Right atrium auricular region (tissue), 2 donors: ENCODE measurements around the gene SLC26A6. TPM values are rescaled to one million over a fixed set of nuclear protein-coding genes. Genes with fewer than 3 reads are reported as not detected.
A peak's percentile ranks its signal among the peaks of the same experiment; 100 is the strongest.

Experiments used
- DNase-seq: peaks from one replicate; pipeline ENCODE4 v3.0.0-alpha.2; 2019; ENCODE audit warnings: low spot score
- H3K27ac ChIP-seq, 2 donors: fragments of 200-600 bp; sonication (generic); 1 replicate in 1 of 2; 2 replicates in 1 of 2; pipeline ENCODE4 v1.5.1; 2016 to 2019
- H3K27me3 ChIP-seq, 2 donors: fragments of 200-600 bp; sonication (generic); one replicate each; pipeline versions ENCODE4 v1.5.1 to v1.6.0; 2017 to 2019
- H3K36me3 ChIP-seq: fragments of 200-600 bp; sonication (generic); one replicate; pipeline ENCODE4 v1.5.1; 2016
- H3K4me1 ChIP-seq, 2 donors: fragments of 200-600 bp; sonication (generic); one replicate each; pipeline versions ENCODE4 v1.5.1 to v1.6.0; 2017 to 2019
- H3K4me3 ChIP-seq, 2 donors: fragments of 200-600 bp; sonication (generic); 1 replicate in 1 of 2; 2 replicates in 1 of 2; pipeline ENCODE4 v1.5.1; 2017 to 2019; ENCODE audit warnings: mild to moderate bottlenecking in 1 of 2, moderate library complexity in 1 of 2
- H3K9me3 ChIP-seq, 2 donors: fragments of 200-600 bp; sonication (generic); one replicate each; pipeline ENCODE4 v1.5.1; 2019
- total RNA-seq, 2 donors: library from RNA; depleted of rRNA; stranded (reverse); fragments of >200 nt; gene quantifications; one replicate each; pipeline ENCODE4 v1.1.0, GENCODE V29; 2016
- TF ChIP-seq, protein P1 (sequence below), 2 donors: fragments of 200-600 bp; sonication (generic); IDR thresholded peaks; one replicate each; pipeline ENCODE4 v1.5.1; 2019; ENCODE audit warnings: antibody characterized with exemption in 2 of 2

Gene SLC26A6
- total RNA-seq, 2 donors from 2014 or later: 9.6 to 10.1 TPM

DNA sequence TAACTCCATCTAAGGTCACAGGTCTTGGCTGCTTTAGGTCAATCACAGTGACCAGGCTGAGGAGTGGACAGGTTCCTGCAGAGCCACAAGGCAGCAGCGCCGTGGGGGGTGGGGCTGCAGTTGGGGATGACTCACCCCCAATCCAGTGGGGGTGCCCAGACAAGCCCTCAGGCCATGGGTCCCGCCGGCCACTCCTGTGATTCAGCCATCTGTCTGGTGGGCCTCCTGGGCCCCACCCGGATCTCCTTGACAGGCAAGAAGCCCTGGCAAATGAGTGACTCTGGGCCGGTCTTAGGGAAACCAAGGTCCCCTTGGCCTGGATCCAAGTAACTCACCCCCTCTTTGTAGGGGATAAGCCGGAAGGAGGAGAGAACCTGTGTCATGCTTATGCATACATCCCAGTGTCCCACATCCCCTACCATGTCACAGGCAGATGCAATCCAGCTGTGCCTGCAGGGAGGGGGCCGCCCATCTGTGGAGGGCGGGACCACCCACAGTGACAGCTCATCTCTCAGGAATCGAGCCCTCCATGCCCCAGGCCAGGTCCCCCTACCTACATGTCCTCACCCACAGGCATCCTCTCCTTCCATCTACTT is 39.6 kb downstream of the SLC26A6 start:
- Histone ChIP-seq H3K36me3 (peaks cover 26% of the 10 kb centered on the region), H3K4me3 (peak overlapping the region in 1 of 2 donors; percentile 46), H3K27me3 (no peaks in the 10 kb centered on the region), H3K9me3 (no peaks in the 10 kb centered on the region), H3K27ac (peak overlapping the region; percentile 86 to 95), H3K4me1 (peaks cover 0 to 64% of the 10 kb centered on the region in 2 donors)
- TF ChIP-seq, protein P1, sequence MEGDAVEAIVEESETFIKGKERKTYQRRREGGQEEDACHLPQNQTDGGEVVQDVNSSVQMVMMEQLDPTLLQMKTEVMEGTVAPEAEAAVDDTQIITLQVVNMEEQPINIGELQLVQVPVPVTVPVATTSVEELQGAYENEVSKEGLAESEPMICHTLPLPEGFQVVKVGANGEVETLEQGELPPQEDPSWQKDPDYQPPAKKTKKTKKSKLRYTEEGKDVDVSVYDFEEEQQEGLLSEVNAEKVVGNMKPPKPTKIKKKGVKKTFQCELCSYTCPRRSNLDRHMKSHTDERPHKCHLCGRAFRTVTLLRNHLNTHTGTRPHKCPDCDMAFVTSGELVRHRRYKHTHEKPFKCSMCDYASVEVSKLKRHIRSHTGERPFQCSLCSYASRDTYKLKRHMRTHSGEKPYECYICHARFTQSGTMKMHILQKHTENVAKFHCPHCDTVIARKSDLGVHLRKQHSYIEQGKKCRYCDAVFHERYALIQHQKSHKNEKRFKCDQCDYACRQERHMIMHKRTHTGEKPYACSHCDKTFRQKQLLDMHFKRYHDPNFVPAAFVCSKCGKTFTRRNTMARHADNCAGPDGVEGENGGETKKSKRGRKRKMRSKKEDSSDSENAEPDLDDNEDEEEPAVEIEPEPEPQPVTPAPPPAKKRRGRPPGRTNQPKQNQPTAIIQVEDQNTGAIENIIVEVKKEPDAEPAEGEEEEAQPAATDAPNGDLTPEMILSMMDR (IDR thresholded peaks at IDR 0.05): no peak
- peak; percentile 71 for DNase-seq

DNA sequence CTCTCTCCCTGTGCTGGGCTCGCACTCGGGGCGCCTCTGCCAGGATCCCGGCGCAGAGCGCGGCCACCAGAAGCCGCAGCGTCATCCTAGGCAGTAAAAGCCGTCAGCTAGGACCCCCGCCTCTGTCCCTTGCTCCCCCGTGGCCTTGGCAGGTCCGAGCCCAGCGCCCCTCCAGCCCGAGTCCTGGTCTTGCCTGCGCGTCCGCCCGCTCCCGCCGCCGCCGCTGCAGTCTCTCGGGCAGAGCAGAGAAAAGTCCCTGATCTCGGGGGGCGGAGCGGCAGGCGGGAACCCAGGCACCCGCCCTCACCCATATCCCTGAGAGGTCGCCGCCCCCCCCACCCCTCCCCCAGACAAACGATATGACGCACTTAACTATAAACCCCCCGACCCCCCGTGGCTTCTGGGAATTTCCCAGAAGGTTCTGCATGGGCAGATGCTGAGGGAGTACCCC is 40.2 kb downstream of the SLC26A6 start, which contains the start of gene COL7A1:
Gene COL7A1, minus strand, starts transcription at position 255 of the 451 bp plus-strand sequence. Its CDS starts 170 bp downstream, at position 85.
- H3K27me3 ChIP-seq: no peaks in the 10 kb centered on the region
- H3K27ac ChIP-seq: peak within 1 kb of the TSS; percentile 86 to 95
- peaks cover 0 to 59% of the 10 kb centered on the region in 2 donors for H3K4me1 ChIP-seq
- TF ChIP-seq, protein P1 (IDR thresholded peaks at IDR 0.05): no peak
- peaks cover 21% of the 10 kb centered on the region for H3K36me3 ChIP-seq
- DNase-seq: no peak
- H3K4me3 ChIP-seq: peak within 1 kb of the TSS; percentile 16 to 46
- no peaks in the 10 kb centered on the region for H3K9me3 ChIP-seq

DNA sequence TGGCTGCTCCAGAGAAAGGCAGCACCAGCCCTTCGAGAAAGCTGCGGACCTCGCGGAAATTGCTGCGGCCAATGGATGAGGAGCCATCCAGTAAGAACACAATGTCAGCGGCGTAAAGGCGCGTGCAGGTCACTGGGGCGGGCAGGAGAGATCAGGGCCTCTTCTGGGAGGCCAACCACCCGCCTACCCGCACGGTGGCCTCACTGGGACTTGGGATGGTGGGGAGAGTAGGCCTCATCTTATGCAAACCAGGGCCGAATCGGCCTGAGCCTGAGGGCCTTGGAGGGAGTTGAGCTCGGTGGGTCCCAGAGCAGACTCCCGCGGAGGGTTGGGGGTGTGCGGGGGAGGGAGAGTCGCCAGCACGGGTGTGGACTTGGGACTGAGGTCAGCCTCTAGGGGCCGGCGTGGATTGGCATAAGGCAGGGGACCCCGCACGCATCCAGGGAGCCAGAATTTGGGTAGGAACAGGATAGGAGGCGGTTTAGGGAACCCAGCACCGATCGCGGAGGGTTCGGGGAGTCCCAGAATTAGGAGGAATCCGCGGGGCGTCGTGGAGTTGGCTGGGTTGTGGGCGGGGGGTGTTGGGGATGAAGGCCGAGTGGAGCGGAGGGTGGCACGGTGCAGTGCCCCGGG is 40.7 kb downstream of the SLC26A6 start:
- DNase-seq: no peak
- Histone ChIP-seq H3K9me3 (no peaks in the 10 kb centered on the region), H3K27ac (peak overlapping the region in 1 of 2 donors; percentile 35), H3K4me1 (peaks cover 0 to 53% of the 10 kb centered on the region in 2 donors), H3K4me3 (peak overlapping the region; percentile 16 to 46), H3K36me3 (peaks cover 15% of the 10 kb centered on the region), H3K27me3 (no peaks in the 10 kb centered on the region)
- TF ChIP-seq, protein P1 (IDR thresholded peaks at IDR 0.05): no peak

DNA sequence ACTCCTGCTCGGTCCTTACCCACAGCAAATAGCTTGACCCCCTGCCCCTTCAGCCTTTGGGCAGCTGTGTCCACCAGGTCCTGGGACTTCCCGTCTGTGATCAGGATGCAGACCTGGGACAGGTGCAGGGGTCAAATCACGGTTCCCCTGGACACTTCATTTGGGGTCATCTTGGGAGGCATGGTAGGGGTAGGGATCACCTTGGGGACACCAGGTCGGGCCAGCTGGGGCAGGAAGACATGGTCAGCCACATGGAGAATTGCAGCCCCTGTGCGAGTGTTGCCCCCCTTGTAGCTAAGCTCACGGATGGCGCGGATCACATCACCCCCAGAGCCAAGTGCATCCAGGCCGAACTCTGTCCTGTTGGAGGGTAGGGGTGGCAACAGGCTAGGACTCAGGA is 41.9 kb downstream of the SLC26A6 start:
- Histone ChIP-seq H3K9me3 (no peaks in the 10 kb centered on the region), H3K4me1 (peaks cover 0 to 41% of the 10 kb centered on the region in 2 donors), H3K27ac (no peak overlapping the region), H3K4me3 (no peak overlapping the region), H3K27me3 (no peaks in the 10 kb centered on the region), H3K36me3 (peaks cover 6% of the 10 kb centered on the region)
- TF ChIP-seq, protein P1 (IDR thresholded peaks at IDR 0.05): no peak
- no peak for DNase-seq

DNA sequence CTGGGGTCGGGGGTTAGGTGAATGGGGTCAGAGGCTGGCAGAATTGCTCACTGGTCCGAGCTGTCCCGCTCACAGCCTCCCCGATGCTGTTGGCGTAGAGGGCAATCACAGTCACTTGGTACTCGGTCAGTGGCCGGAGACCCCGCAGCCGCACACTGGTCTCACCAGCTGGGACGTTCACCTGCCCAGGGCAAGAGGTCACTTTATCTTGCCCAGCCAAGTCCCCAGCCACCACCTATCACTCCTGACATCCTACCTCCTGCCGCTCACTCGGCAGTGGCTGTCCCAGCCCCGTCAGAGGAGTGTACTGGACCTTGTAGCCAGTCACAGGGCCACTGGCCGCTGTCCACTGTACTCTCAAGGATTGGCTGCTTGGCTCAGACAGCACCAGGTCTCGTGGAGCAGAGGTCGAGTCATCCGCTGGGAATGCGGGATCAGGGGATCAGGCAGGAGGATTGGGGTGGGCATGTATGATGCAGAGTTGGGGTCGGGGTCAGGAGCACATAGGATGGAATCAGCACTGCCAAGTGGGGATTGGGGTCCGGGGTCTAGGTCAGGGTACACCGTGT is 42.7 kb downstream of the SLC26A6 start:
- TF ChIP-seq, protein P1 (IDR thresholded peaks at IDR 0.05): no peak
- no peak overlapping the region for H3K27ac ChIP-seq
- H3K27me3 ChIP-seq: no peaks in the 10 kb centered on the region
- no peaks in the 10 kb centered on the region for H3K9me3 ChIP-seq
- peaks cover 0 to 34% of the 10 kb centered on the region in 2 donors for H3K4me1 ChIP-seq
- H3K4me3 ChIP-seq: no peak overlapping the region
- H3K36me3 ChIP-seq: peaks cover 2% of the 10 kb centered on the region
- no peak for DNase-seq
